ENCODE measurements around the gene TBC1D9B.

- TF ChIP-seq, protein P1, sequence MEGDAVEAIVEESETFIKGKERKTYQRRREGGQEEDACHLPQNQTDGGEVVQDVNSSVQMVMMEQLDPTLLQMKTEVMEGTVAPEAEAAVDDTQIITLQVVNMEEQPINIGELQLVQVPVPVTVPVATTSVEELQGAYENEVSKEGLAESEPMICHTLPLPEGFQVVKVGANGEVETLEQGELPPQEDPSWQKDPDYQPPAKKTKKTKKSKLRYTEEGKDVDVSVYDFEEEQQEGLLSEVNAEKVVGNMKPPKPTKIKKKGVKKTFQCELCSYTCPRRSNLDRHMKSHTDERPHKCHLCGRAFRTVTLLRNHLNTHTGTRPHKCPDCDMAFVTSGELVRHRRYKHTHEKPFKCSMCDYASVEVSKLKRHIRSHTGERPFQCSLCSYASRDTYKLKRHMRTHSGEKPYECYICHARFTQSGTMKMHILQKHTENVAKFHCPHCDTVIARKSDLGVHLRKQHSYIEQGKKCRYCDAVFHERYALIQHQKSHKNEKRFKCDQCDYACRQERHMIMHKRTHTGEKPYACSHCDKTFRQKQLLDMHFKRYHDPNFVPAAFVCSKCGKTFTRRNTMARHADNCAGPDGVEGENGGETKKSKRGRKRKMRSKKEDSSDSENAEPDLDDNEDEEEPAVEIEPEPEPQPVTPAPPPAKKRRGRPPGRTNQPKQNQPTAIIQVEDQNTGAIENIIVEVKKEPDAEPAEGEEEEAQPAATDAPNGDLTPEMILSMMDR (IDR thresholded peaks at IDR 0.05) = no peak
- TF ChIP-seq, protein P2, sequence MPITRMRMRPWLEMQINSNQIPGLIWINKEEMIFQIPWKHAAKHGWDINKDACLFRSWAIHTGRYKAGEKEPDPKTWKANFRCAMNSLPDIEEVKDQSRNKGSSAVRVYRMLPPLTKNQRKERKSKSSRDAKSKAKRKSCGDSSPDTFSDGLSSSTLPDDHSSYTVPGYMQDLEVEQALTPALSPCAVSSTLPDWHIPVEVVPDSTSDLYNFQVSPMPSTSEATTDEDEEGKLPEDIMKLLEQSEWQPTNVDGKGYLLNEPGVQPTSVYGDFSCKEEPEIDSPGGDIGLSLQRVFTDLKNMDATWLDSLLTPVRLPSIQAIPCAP (CRISPR knock-in tag; IDR thresholded peaks at IDR 0.05) = no peak
- TF ChIP-seq NR1H2 (CRISPR knock-in tag; IDR thresholded peaks at IDR 0.05) = no peak
- TF ChIP-seq ZNF263 (CRISPR knock-in tag; IDR thresholded peaks at IDR 0.05; ENCODE audit: low read depth) = no peak
- TF ChIP-seq ZBTB43 (CRISPR knock-in tag; IDR thresholded peaks at IDR 0.05) = no peak
- TF ChIP-seq NR3C1 (CRISPR knock-in tag; conservative IDR thresholded peaks at IDR 0.05; ENCODE audit: low read depth) = no peak
- no peak for TF ChIP-seq IRF2 (CRISPR knock-in tag; IDR thresholded peaks at IDR 0.05; ENCODE audit: borderline replicate concordance, low read depth)
- TF ChIP-seq CREM (CRISPR knock-in tag; IDR thresholded peaks at IDR 0.05) = no peak
- TF ChIP-seq, protein P3, sequence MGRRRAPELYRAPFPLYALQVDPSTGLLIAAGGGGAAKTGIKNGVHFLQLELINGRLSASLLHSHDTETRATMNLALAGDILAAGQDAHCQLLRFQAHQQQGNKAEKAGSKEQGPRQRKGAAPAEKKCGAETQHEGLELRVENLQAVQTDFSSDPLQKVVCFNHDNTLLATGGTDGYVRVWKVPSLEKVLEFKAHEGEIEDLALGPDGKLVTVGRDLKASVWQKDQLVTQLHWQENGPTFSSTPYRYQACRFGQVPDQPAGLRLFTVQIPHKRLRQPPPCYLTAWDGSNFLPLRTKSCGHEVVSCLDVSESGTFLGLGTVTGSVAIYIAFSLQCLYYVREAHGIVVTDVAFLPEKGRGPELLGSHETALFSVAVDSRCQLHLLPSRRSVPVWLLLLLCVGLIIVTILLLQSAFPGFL (CRISPR knock-in tag; IDR thresholded peaks at IDR 0.05; ENCODE audit: borderline replicate concordance) = no peak
- TF ChIP-seq, protein P4, sequence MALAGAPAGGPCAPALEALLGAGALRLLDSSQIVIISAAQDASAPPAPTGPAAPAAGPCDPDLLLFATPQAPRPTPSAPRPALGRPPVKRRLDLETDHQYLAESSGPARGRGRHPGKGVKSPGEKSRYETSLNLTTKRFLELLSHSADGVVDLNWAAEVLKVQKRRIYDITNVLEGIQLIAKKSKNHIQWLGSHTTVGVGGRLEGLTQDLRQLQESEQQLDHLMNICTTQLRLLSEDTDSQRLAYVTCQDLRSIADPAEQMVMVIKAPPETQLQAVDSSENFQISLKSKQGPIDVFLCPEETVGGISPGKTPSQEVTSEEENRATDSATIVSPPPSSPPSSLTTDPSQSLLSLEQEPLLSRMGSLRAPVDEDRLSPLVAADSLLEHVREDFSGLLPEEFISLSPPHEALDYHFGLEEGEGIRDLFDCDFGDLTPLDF (CRISPR knock-in tag; IDR thresholded peaks at IDR 0.05) = no peak
These were observed 83.6 kb downstream of the TBC1D9B start for GRCh38 chr5:179823937-179824744.
